ENCODE measurements around the gene HAT1.

DNA sequence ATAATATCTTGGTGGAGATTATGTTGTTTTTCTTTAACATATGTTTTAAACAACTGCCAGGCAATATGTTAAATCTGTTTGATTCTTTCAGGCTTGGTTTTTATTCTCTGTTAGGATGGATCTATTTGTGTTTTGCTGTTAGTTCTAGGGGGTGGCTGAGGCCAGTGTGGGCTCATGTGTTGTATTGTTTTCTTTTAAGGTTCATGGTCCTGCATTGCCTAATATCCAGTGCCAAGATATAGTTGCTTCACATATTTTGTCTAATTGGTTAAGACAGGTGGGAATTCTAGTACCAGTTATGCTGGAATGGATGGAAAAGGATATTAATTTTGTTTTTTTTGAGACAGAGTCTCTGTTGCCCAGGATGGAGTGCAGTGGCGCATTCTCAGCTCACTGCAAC lies 85.1 kb downstream of the HAT1 start:
- TF ChIP-seq, protein P1, sequence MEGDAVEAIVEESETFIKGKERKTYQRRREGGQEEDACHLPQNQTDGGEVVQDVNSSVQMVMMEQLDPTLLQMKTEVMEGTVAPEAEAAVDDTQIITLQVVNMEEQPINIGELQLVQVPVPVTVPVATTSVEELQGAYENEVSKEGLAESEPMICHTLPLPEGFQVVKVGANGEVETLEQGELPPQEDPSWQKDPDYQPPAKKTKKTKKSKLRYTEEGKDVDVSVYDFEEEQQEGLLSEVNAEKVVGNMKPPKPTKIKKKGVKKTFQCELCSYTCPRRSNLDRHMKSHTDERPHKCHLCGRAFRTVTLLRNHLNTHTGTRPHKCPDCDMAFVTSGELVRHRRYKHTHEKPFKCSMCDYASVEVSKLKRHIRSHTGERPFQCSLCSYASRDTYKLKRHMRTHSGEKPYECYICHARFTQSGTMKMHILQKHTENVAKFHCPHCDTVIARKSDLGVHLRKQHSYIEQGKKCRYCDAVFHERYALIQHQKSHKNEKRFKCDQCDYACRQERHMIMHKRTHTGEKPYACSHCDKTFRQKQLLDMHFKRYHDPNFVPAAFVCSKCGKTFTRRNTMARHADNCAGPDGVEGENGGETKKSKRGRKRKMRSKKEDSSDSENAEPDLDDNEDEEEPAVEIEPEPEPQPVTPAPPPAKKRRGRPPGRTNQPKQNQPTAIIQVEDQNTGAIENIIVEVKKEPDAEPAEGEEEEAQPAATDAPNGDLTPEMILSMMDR (IDR thresholded peaks at IDR 0.05), result no peak
- no peak for TF ChIP-seq POLR2A (IDR thresholded peaks at IDR 0.05)
